NCI-H1436 treated with DMSO at 0.1 percent for 48 hours (cell line): ENCODE results near the gene FAM228A.
"Not testable (repeated sequence)": the region's sequence is repeated elsewhere in the genome, so short reads cannot be mapped to it uniquely, and the experiment has no call there.

ENCODE experiments used
- DNase-seq: peaks from one replicate; lab custom pipeline; 2025; lab: John Stamatoyannopoulos, UW

Gene FAM228A

DNA sequence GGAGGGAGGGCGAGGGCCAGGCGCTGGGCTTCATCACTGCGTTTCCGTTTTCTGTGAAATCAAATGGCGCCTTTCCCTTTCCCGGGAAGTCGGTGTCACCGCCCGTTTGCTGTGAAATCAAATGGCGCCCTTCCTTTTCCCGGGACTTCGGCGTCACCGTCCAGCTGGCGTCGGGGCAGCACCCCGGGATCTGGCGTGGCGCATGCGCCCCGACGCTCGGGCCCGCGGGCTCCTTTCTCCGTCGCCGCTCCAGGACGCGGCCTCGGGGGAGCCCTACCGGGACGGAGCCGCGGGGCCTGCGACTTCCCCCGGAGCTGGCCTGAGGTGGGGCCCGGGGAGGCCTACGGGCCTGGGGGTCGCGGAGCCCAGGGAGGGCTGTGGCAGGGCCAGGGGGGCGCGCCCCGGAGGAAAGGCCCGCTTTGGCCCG is at the start of gene FAM228A:
TSS of gene FAM228A (plus strand) at position 203 of the 427 bp plus-strand sequence. CDS start 428 bp downstream, outside the sequence.
- no peak for DNase-seq

DNA sequence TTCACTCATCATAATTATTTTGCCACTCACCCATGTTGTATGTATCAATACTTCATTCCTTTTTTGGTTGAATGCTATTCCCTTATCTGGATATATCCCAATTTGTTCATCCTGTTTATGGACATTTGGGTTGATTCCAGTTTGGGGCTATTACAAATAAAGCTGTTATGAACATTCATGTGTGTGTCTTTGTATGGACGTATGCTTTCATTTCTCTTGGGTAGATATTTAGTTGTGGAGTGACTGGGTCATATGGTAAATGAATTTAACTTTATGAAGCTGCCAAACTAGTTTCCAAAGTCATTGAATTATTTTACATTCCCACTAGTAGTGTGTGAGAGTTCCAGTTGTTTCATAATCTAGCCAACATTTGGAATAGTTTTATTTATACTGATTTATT is 48.9 kb upstream of the FAM228A start:
- DNase-seq, result no peak

DNA sequence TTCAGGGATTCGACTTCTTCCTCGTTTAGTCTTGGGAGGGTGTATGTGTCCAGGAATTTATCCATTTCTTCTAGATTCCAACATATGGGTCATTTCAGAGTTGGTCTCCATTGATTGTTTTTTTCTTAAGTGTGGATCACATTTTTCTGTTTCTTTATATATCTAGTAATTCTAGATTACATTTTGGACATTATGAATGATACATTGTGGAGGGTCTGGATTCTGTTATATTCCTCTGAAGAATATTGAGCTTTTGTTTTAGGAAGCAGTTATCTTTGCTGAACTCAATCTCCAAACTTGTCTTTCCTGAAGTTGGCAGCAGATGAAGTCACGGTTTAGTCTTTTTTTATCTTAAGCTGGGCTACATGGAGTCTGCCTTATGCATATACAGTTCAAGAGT is 42.3 kb upstream of the FAM228A start:
- no peak for DNase-seq

GRCh38 chr2:24140305-24140704 is 34.5 kb upstream of the FAM228A start:
- DNase-seq, result not testable (repeated sequence)

GRCh38 chr2:24147364-24147763 is 27.5 kb upstream of the FAM228A start:
- DNase-seq, result no peak

DNA sequence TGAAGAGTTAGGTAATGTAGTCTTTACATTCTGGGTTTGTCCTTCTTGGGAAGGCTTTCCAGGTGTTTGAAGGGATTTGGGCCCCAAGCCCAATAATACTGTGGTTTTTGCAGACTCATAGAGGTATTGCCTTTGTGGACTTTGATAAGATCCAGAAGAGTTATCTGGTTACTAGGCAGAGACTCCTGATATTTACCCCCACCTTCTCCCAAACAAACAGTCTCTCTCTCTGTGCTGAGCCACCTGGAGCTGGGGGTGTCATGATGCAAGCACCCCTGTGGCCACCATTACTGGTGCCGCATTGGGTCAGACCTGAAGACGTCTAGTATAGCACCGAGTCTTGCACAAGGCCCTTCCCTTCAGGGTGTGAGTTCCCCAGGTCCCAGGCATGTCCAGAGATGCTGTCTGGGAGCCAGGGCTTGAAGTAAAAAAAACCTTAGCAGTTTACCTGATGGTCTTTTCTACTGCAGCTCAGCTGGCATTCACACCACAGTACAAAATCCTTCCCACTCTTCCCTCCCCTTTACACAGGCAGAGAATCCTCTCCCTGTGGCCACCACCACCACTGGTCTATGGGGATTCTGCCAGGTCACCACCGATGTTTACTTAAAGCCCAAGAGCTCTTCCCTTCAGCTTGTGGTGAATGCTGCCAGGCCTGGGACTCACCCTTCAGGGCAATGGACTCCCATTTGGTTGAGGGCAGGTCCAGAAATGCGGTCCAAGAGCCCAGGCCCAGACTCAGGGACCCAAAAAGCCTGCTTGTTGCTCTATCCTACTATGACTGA is 22.2 kb upstream of the FAM228A start:
- no peak for DNase-seq

- DNase-seq, result no peak
Measured at GRCh38 chr2:24153478-24153877, 21.4 kb upstream of the FAM228A start.

GRCh38 chr2:24158131-24158530 is 16.7 kb upstream of the FAM228A start:
- DNase-seq, result no peak

DNA sequence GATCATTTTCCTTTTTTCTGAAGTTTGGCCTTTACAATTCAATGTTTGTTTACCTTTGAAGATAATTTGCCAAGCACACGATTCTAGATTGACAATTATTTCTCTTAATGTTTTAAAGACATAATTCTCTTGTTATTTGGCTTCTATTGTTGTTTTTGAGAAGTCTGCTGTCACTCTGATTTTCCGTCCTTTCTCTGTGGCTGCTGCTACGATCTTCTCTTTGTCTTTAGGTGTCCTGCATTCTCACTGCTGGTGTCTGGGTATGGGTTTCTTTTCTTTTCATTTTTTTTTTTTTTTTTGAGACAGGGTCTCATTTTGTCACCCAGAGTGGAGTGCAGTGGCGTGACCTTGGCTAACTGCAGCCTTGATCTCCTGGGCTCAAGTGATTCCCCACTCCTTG is 15.1 kb upstream of the FAM228A start:
- DNase-seq, result no peak

DNA sequence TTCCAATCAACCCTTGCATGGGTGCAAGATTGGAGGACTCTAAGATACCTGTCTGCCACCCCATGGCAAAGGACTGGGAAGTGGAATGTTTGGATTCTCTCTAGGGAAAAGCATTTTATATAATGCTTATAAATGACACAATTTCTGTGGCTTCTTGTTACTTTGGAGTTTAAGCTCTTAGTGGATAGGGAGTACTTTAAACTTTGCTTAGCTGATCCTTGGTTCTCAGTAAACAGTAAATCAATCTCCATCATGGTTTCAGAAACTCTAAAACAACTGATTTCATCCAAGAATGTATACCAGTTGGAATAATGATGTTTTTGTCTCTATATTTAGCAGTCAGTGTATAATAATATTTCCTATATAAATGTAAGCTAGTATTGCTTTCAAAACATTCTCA is 14.1 kb upstream of the FAM228A start:
- no peak for DNase-seq

DNA sequence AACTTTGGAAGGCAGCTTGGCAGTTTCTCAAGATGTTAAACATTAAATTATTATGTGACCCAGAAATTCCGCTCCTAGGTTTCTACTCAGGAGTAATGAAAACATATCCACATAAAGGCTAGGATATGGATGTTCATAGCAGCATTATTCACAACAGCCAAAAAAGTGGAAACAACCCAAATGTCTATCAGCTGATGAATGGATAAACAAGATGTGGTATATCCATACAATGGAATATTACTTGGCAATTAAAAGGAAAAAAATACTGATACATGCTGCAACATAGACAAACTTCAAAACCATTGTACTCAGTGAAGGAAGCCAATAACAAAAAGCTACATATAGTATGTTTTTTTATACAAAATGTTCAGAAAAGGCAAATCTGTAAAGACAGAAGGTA is 12.4 kb upstream of the FAM228A start:
- no peak for DNase-seq

GRCh38 chr2:24163186-24163585 is 11.7 kb upstream of the FAM228A start:
- no peak for DNase-seq

- no peak for DNase-seq
Measured at GRCh38 chr2:24163601-24164000, 11.3 kb upstream of the FAM228A start.

GRCh38 chr2:24164416-24164973 is 10.4 kb upstream of the FAM228A start:
- no peak for DNase-seq

GRCh38 chr2:24169023-24169422 is 5.8 kb upstream of the FAM228A start:
- DNase-seq, result no peak

- no peak for DNase-seq
Measured at GRCh38 chr2:24175631-24176187, 856 bp downstream of the FAM228A start.

DNA sequence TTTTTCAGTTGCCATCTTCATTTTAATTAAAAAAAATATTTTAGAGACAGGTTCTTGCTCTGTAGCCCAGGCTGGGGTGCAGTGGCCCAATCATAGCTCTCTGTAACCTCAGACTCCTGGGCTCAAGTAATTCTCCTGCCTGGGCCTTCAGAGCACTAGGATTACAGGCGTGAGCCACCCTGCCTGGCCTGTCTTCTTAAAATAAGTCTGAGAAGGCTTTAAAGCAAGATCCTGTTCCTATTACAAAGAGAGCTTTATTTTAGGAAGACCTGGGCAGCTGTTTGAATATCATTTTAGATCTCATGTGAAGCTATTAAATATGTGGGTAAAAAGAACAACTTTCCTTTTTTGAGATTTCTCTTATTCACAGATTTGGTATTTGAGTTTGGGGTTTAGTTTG is 1.5 kb downstream of the FAM228A start:
- no peak for DNase-seq

- DNase-seq, result no peak
Measured at GRCh38 chr2:24179683-24180082, 4.8 kb downstream of the FAM228A start.

- no peak for DNase-seq
Measured at GRCh38 chr2:24181849-24182248, 7.0 kb downstream of the FAM228A start.

DNA sequence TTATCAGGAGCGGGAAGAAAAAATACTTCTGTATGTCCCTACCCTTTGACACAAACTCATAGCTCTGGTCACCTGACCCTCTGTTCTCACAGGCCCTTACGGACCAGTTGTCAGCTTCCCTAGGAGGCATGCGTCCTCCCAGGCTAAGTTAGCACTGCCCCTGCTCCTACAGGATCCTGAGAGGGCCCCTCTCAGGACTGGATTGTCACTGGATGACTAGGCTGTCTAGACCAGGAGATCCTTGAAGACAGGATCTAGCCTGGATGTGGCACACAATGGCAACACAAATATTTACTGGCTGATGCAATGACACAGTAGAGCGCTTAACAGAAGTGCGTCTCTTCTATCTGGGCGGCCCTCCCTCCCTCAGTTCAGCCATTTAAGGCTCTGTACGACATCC is 7.7 kb downstream of the FAM228A start:
- DNase-seq, result no peak

GRCh38 chr2:24183366-24184069 is 8.7 kb downstream of the FAM228A start:
- DNase-seq, result no peak

- DNase-seq, result no peak
Measured at GRCh38 chr2:24189551-24189950, 14.7 kb downstream of the FAM228A start.

- DNase-seq, result no peak
Measured at GRCh38 chr2:24190503-24190902, 15.7 kb downstream of the FAM228A start.
